Left renal pelvis (tissue), 4 donors: ENCODE results near the gene PTPRT. TPM values are rescaled to one million over a fixed set of nuclear protein-coding genes. Genes with fewer than 3 reads are reported as not detected.
"Not testable (repeated sequence)": the region's sequence is repeated elsewhere in the genome, so short reads cannot be mapped to it uniquely, and the experiment has no call there.

Experiments used
- DNase-seq, 4 donors: peaks; one replicate each; pipeline ENCODE4 v3.0.0-alpha.2; 2013; ENCODE audit warnings: low read depth in 4 of 4, low spot score in 3 of 4
- polyA plus RNA-seq, 4 donors: library from polyadenylated mRNA; unstranded; fragments of 120-200 nt; gene quantifications; one replicate each; pipeline ENCODE4 v1.2.1, GENCODE V29; 2013; ENCODE audit not compliant: insufficient read length in 4 of 4

PTPRT gene
- polyA plus RNA-seq, 4 donors, result 0.43 to 22.1 (median 0.89) TPM

GRCh38 chr20:42272516-42272915 is 917.2 kb downstream of the PTPRT start:
- no peak for DNase-seq

DNA sequence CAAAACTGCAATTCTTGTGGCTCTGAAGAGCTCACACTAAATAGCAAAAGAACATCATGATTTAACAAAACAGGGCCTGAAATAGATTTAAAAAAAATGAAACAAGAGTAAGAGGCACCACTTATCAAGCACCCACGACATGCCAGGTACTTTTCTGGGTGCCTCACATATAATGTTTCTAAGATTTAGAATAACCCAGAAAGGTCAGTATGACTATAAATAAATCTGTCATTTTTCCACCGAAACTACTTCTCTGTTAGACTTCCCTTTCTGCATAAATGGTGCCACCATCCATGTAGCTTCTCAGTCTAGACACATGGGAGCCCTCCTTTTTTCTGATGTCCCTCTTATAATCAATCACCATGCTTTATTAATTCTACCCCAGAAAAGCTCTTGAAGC is 919.2 kb downstream of the PTPRT start:
- no peak for DNase-seq

GRCh38 chr20:42267793-42268384 is 921.8 kb downstream of the PTPRT start:
- DNase-seq, result no peak

DNA sequence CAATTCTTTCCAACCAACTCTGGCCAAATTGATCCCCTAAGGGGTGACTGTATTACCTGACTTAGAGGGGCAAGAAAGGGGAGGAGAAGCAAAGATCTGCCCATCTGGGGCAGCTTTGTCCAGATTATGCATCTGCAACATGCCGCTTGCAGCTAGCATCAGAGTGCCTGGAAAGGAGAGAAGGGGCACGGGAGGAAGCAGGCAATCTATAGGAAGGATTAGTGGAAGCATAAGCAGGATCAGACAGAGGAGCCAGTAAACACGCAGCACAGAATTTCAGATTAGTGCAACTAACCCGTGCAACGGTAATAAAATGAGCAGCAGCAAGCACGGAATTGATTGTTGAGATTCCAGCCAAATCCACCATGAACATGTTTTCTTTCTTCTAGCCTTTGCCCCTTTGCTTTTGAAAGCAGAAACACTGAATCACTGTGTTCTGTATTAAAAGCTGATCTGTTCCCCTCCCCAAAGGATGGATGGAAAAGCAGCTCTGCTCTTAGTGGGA is 927.9 kb downstream of the PTPRT start:
- no peak for DNase-seq

DNA sequence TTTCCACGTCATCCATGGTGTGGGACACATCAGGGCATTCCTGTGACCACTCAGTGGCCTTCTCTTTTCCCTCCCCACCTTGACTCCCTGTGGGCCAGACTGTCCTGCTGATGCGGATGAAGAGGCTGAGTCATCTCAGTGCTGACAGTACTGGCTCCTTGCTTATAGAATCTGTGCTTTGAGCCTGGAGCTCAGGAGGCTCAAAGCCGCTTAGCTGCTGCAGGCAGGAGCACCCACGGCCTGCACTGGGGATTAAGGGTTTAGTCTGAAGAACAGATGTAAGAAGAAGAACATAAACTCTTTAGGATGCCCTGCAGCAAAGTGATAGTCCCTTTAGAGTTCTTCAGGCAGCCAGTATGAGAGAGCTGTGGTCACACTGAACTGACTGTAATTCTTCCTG is 929.5 kb downstream of the PTPRT start:
- no peak for DNase-seq

- no peak for DNase-seq
Measured at GRCh38 chr20:42259389-42259788, 930.3 kb downstream of the PTPRT start.

DNA sequence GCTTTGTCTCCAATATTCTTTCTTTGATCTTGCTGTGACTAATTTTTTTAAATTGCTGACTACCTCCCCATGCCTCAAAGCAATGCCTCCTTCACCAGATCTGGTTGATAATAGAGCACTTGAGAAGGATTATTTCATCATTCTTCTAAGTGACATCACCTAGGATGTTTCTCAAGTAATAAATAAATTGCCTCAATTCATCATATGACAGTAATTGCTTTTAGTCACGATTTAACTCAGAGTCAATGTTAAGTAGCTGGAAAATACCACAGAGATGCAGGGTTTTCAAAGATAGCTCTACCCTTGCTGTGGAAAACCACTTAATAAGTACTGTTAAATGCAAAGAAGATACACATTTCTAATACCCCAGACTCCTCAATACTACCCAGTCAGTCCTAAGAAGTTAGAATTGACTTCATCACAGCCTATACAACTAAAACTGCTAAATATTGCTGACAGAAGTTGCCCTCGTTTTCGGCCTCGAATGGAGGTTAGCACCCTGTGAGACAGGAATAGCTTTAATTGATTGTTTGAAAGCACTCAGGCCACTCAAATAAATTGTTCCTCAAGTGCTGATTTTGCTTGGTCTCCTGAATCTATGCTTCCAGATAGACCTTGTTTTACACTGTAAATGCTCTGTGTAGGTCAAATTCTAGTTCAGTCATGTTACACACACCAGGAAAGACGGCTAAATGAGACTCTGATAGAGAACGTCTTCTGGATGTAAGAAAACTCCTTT is 931.0 kb downstream of the PTPRT start:
- no peak for DNase-seq

GRCh38 chr20:42255821-42256220 is 933.9 kb downstream of the PTPRT start:
- no peak for DNase-seq

GRCh38 chr20:42254673-42255072 is 935.0 kb downstream of the PTPRT start:
- DNase-seq, result no peak

DNA sequence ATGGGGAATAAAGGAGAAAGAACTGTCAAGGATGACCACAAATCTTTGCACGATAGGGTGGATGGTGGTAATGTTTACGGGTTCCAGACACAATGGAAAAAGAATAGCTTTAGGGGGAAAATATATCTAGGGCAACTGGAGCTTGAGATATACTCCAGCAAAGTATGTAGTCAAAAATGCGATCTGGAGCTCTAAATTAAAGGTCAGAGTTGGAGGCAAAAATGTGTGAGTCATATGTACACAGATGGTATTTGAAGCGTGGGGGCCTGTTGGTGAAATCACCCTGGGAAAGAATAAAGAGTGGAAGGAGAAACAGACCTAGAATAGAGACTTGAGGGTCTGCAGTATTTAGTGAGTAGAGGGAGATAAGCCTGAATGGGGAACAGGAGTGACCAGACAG is 937.6 kb downstream of the PTPRT start:
- DNase-seq, result no peak

DNA sequence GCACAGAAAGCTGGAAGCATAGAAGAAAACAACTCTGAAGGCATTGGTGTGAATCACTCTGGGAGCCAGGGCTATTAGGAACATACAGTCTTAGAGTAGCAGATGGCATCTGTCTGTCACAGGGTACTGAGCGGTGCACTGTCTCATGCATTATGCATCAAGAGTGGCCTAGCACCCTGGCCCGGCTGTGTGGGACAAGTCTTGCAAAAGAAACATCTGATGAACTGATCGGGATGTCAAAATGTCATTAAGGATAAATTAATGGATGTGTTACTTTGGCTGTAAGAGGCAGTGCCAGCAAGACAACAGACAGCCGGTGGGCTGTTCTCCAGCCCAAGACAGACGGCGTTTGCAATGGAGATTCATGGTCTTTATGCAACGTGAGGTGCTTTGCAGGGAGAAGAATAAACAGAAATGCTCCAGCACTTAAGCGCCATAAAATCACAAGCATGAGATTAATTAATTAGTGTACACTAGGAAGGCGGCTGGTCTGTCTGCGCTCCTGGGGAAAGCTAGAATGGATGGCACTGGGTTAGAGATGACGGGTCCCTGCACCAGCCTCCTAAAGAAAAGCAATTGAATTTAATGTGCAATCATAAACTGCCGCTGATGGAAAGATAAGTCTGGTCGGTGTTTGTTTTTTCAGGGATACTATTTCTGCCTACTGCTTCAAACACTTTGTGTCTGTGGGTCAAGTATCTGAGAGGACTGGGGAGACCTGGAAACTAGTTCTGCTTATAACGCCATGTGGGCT is 970.9 kb downstream of the PTPRT start:
- DNase-seq, result no peak

GRCh38 chr20:42214074-42214473 is 975.6 kb downstream of the PTPRT start:
- DNase-seq, result no peak

DNA sequence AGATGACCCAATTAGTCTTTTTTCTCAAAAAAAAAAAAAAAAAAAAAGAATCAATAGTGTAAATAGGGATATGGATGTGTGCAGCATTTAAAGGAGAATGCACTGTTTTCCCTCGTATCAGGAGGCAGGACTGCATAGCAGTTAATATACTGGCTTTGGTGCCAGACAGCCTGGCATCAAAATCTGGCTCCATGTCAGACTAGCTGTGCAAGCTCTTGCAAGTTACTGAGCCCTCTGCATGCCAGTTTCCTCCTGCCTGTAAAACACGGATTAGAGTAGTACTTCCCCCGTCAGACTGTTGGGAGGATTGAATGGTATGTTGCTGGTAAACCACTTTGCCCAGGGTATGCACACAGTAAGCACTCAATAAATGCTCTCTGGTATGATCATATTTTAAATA is 977.3 kb downstream of the PTPRT start:
- DNase-seq, result no peak

DNA sequence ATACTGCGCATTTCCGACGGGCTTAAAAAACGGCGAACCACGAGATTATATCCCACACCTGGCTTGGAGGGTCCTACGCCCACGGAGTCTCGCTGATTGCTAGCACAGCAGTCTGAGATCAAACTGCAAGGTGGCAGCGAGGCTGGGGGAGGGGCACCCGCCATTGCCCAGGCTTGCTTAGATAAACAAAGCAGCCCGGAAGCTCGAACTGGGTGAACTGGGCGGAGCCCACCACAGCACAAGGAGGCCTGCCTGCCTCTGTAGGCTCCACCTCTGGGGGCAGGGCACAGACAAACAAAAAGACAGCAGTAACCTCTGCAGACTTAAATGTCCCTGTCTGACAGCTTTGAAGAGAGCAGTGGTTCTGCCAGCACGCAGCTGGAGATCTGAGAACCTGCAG is 983.1 kb downstream of the PTPRT start:
- not testable (repeated sequence) for DNase-seq

GRCh38 chr20:42204109-42204660 is 985.5 kb downstream of the PTPRT start:
- DNase-seq, result peak in 1 of 4 donors; percentile 22

- DNase-seq, result no peak
Measured at GRCh38 chr20:42197599-42197998, 992.1 kb downstream of the PTPRT start.

GRCh38 chr20:42193119-42193518 is 996.6 kb downstream of the PTPRT start:
- no peak for DNase-seq

DNA sequence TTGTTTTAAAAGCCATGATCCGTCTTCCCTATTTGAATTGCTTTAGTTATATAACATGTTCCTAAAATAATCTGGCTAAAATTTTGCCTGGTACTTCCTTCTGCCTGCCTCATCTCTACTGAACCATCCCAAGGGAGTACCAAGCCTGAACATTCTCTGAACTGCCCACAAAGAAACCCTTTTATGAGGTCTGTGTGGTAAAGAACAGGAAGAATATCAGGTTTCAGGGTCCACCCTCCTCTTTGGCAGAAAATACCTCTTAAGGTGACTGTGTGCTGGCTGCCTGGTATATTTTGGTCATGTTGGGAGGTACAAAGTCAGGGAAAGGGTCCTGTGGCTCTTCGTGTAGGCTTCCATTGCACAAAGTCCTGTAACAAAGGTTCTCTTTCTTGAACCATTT is 997.4 kb downstream of the PTPRT start:
- DNase-seq, result no peak

GRCh38 chr20:42191140-42191860 is 998.4 kb downstream of the PTPRT start:
- no peak for DNase-seq

DNA sequence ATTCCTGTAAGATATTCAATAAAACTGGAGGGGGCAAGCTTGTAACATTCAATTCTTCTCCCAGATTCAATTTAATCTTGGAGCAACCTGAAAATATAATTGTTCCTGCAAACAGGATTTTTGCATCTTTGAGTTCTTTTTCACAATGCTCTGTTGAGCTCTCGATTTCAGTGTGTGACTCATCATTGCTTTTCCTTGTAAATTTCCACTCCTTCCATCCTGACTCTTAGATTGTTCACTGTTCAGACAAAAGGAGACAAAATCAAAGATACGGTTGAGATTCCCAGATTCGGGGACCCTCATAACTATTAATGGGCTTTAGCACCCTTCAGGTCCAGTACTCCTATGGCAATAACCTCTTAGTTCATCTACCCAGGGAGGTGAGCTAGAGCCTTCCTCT is 999.6 kb downstream of the PTPRT start:
- DNase-seq, result no peak

GRCh38 chr20:42186337-42186736 is 1003.4 kb downstream of the PTPRT start:
- no peak for DNase-seq
